ENCODE data around the gene ITCH.

Gene ITCH

DNA sequence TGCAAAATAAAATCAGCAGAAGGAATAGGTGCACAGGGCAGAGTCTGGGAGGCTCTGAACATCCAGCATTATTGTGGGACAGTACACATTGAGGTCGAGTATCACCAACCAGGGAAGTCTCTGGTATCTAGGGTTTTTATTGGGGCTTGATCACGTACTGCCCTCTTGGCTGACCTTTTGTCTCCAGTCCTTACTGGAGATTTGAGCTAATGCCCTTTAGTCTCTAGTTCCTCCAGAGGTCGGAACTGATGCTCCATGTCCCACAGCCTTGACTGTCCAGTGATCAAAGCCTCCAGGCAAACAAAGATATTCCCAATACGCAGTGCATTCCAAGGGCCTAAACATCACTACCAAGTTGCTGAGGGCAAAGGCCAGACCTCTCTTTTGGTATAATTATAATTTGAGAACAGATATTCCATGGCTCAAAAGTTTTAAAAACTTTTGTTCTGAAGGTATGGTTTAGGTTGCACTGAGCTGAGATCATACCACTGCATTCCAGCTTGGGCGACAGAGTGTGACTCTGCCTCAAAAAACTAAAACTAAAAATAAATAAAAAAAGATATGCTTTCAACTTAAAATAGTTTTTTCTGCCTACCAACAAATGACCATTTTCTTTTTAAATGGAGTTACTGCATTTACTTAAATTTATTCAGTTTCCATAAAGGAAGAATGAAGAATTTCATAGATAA, 96.3 kb downstream of the ITCH start:
- Histone ChIP-seq H3K4me3 (ENCODE audit: low read depth in 1 of 2, low read length in 1 of 2) (no peak overlapping the region), H3K36me3 (peaks cover 77% of the 10 kb centered on the region), H3K27ac (no peak overlapping the region), H3K27me3 (no peaks in the 10 kb centered on the region), H3K9me3 (no peaks in the 10 kb centered on the region), H3K4me1 (ENCODE audit: control insufficient read depth in 1 of 2, insufficient read depth in 1 of 2, low read depth in 1 of 2, low read length in 1 of 2) (no peaks in the 10 kb centered on the region)
- TF ChIP-seq, protein P1, sequence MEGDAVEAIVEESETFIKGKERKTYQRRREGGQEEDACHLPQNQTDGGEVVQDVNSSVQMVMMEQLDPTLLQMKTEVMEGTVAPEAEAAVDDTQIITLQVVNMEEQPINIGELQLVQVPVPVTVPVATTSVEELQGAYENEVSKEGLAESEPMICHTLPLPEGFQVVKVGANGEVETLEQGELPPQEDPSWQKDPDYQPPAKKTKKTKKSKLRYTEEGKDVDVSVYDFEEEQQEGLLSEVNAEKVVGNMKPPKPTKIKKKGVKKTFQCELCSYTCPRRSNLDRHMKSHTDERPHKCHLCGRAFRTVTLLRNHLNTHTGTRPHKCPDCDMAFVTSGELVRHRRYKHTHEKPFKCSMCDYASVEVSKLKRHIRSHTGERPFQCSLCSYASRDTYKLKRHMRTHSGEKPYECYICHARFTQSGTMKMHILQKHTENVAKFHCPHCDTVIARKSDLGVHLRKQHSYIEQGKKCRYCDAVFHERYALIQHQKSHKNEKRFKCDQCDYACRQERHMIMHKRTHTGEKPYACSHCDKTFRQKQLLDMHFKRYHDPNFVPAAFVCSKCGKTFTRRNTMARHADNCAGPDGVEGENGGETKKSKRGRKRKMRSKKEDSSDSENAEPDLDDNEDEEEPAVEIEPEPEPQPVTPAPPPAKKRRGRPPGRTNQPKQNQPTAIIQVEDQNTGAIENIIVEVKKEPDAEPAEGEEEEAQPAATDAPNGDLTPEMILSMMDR (IDR thresholded peaks at IDR 0.05) = no peak

GRCh38 chr20:34461779-34462087, 98.7 kb downstream of the ITCH start:
- Histone ChIP-seq H3K27ac (no peak overlapping the region), H3K27me3 (no peaks in the 10 kb centered on the region), H3K4me1 (ENCODE audit: control insufficient read depth in 1 of 2, insufficient read depth in 1 of 2, low read depth in 1 of 2, low read length in 1 of 2) (no peaks in the 10 kb centered on the region), H3K36me3 (peaks cover 66% of the 10 kb centered on the region), H3K9me3 (no peaks in the 10 kb centered on the region), H3K4me3 (ENCODE audit: low read depth in 1 of 2, low read length in 1 of 2) (no peak overlapping the region)
- TF ChIP-seq, protein P1 (IDR thresholded peaks at IDR 0.05) = no peak

GRCh38 chr20:34468951-34469350, 105.9 kb downstream of the ITCH start:
- Histone ChIP-seq H3K27me3 (no peaks in the 10 kb centered on the region), H3K27ac (no peak overlapping the region), H3K4me3 (ENCODE audit: low read depth in 1 of 2, low read length in 1 of 2) (no peak overlapping the region), H3K4me1 (ENCODE audit: control insufficient read depth in 1 of 2, insufficient read depth in 1 of 2, low read depth in 1 of 2, low read length in 1 of 2) (no peaks in the 10 kb centered on the region), H3K9me3 (no peaks in the 10 kb centered on the region), H3K36me3 (peaks cover 63% of the 10 kb centered on the region)
- TF ChIP-seq, protein P1 (IDR thresholded peaks at IDR 0.05) = no peak

- no peak overlapping the region for H3K27ac ChIP-seq
- no peaks in the 10 kb centered on the region for H3K9me3 ChIP-seq
- H3K36me3 ChIP-seq = peaks cover 83% of the 10 kb centered on the region
- TF ChIP-seq, protein P1 (IDR thresholded peaks at IDR 0.05) = no peak
- H3K27me3 ChIP-seq = no peaks in the 10 kb centered on the region
- H3K4me1 ChIP-seq (ENCODE audit: control insufficient read depth in 1 of 2, insufficient read depth in 1 of 2, low read depth in 1 of 2, low read length in 1 of 2) = no peaks in the 10 kb centered on the region
- H3K4me3 ChIP-seq (ENCODE audit: low read depth in 1 of 2, low read length in 1 of 2) = no peak overlapping the region
Measured at GRCh38 chr20:34472246-34472925, 109.3 kb downstream of the ITCH start.

GRCh38 chr20:34473262-34473883, 110.3 kb downstream of the ITCH start:
- H3K27me3 ChIP-seq = no peaks in the 10 kb centered on the region
- H3K36me3 ChIP-seq = peaks cover 84% of the 10 kb centered on the region
- H3K4me1 ChIP-seq (ENCODE audit: control insufficient read depth in 1 of 2, insufficient read depth in 1 of 2, low read depth in 1 of 2, low read length in 1 of 2) = no peaks in the 10 kb centered on the region
- TF ChIP-seq, protein P1 (IDR thresholded peaks at IDR 0.05) = no peak
- no peaks in the 10 kb centered on the region for H3K9me3 ChIP-seq
- H3K27ac ChIP-seq = no peak overlapping the region
- no peak overlapping the region for H3K4me3 ChIP-seq (ENCODE audit: low read depth in 1 of 2, low read length in 1 of 2)
